CD4-positive, CD25-positive, alpha-beta regulatory T cell (primary cell): ENCODE measurements around the gene SLIT2. TPM values are rescaled to one million over a fixed set of nuclear protein-coding genes. Genes with fewer than 3 reads are reported as not detected.

Source experiments
- ATAC-seq, 2 donors: fragments of 150-1000 bp; cut with Tn5 transposase; one replicate each; pipeline ENCODE4 v1.10.0; 2021; ENCODE audit warnings: low read depth in 2 of 2, moderate number of reproducible peaks in 2 of 2, moderate library complexity in 1 of 2
- DNase-seq, 3 donors: peaks; one replicate each; pipeline versions ENCODE4 v3.0.0 to v3.0.0-alpha.2; 2012 to 2022; ENCODE audit warnings: mixed read lengths in 1 of 3
- H3K27ac ChIP-seq: one replicate; pipeline ENCODE4 v1.7.0; 2013; ENCODE audit warnings: mild to moderate bottlenecking, low read length; ENCODE audit not compliant: insufficient read depth, poor library complexity, severe bottlenecking
- H3K27me3 ChIP-seq: one replicate; pipeline ENCODE4 v1.7.0; 2013; ENCODE audit warnings: low read length; ENCODE audit not compliant: control insufficient read depth, insufficient read depth
- H3K36me3 ChIP-seq: one replicate; pipeline ENCODE4 v1.7.0; 2013; ENCODE audit warnings: mild to moderate bottlenecking, low read length, moderate library complexity; ENCODE audit not compliant: control insufficient read depth, insufficient read depth
- H3K4me1 ChIP-seq: 2 replicates; pipeline ENCODE4 v1.7.0; 2013; ENCODE audit warnings: mild to moderate bottlenecking, low read length; ENCODE audit not compliant: insufficient read depth, control insufficient read depth, poor library complexity, severe bottlenecking
- H3K4me3 ChIP-seq: one replicate; pipeline ENCODE4 v1.7.0; 2013; ENCODE audit warnings: low read depth, mild to moderate bottlenecking, low read length, moderate library complexity
- H3K9me3 ChIP-seq, 2 experiments: 1 replicate in 1 of 2; 2 replicates in 1 of 2; pipeline ENCODE4 v1.7.0; 2013; ENCODE audit warnings: low read length in 2 of 2, mild to moderate bottlenecking in 1 of 2, moderate library complexity in 1 of 2; ENCODE audit not compliant: control insufficient read depth in 2 of 2
- H3K27ac Mint-ChIP-seq, 3 donors: one replicate each; pipeline ENCODE4 v1.8.0; 2020 to 2022; ENCODE audit warnings: mild to moderate bottlenecking in 3 of 3, mixed read lengths in 3 of 3, moderate library complexity in 2 of 3
- H3K27me3 Mint-ChIP-seq: one replicate; pipeline ENCODE4 v1.8.0; 2022; ENCODE audit warnings: mild to moderate bottlenecking, mixed read lengths
- H3K36me3 Mint-ChIP-seq: one replicate; pipeline ENCODE4 v1.8.0; 2020; ENCODE audit warnings: mixed read lengths
- H3K4me1 Mint-ChIP-seq, 4 donors: one replicate each; pipeline ENCODE4 v1.8.0; 2020 to 2022; ENCODE audit warnings: mixed read lengths in 4 of 4, mild to moderate bottlenecking in 1 of 4
- H3K4me3 Mint-ChIP-seq, 4 donors: one replicate each; pipeline ENCODE4 v1.8.0; 2020 to 2022; ENCODE audit warnings: mild to moderate bottlenecking in 4 of 4, mixed read lengths in 4 of 4, moderate library complexity in 3 of 4
- H3K9me3 Mint-ChIP-seq, 7 donors: one replicate each; pipeline ENCODE4 v1.8.0; 2020 to 2022; ENCODE audit warnings: mixed read lengths in 7 of 7, mild to moderate bottlenecking in 3 of 7, moderate library complexity in 2 of 7
- polyA plus RNA-seq, 4 donors: library from polyadenylated mRNA; unstranded; fragments of 300-500 nt; fragmentation: Illumina TruSeq; gene quantifications; one replicate each; pipeline ENCODE4 v1.2.3, GENCODE V29; 2021
- total RNA-seq: library from RNA; stranded (reverse); gene quantifications from one replicate; pipeline ENCODE4 v1.2.3, GENCODE V29; 2022

SLIT2 gene, protein sequence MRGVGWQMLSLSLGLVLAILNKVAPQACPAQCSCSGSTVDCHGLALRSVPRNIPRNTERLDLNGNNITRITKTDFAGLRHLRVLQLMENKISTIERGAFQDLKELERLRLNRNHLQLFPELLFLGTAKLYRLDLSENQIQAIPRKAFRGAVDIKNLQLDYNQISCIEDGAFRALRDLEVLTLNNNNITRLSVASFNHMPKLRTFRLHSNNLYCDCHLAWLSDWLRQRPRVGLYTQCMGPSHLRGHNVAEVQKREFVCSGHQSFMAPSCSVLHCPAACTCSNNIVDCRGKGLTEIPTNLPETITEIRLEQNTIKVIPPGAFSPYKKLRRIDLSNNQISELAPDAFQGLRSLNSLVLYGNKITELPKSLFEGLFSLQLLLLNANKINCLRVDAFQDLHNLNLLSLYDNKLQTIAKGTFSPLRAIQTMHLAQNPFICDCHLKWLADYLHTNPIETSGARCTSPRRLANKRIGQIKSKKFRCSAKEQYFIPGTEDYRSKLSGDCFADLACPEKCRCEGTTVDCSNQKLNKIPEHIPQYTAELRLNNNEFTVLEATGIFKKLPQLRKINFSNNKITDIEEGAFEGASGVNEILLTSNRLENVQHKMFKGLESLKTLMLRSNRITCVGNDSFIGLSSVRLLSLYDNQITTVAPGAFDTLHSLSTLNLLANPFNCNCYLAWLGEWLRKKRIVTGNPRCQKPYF (N-terminal part only)
- total RNA-seq = not detected
- not detected for polyA plus RNA-seq

DNA sequence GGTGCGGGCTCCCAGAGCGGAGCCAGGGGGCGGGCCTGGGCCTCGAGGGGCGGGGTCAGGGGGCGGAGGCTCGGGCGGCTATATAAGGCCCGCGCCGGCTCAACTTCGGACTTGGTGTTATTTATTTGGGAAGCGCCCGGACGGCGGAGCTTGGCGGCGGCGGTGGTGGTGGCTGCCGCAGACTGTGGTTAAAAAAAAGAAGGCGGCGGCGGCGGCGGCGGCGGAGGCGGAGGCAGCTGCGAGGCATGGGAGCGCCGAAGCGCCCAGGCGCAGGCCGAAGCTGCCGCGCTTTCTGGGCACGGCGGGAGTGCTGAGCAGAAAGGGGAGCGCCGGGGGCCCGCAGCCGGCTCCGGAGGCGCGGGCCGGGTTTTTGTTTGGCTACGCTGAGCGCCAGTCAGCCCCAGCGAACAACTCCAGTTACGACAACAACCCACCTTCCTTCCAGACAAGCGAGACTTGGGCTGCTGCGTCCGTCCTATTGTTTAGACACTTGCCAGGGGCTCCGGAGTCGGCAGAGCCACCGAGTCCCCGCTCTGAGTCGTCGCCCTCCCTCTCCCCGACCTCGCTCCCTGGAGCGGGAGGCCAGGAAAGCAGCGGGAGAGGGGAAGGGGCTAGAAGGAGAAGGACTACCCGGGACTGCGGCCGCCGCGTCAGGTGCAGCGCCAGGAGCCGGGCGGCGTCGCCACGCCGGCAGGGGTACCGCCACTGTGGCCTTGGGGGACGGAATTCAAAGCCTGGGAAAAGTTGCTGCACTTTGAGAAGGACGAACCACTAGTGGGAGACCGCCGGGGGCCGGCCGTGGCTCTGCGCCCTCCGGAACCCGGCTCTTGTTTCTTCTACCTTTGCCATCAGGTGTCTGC is at the start of gene SLIT2:
TSS of gene SLIT2 (plus strand) at position 110 of the 860 bp plus-strand sequence. CDS start 1,911 bp downstream, outside the sequence.
- peaks cover 11% of the 10 kb centered on the region for H3K27me3 Mint-ChIP-seq
- peaks cover 0 to 3% (median 1%) of the 10 kb centered on the region in 4 donors for H3K4me1 Mint-ChIP-seq
- no peaks in the 10 kb centered on the region for H3K36me3 Mint-ChIP-seq
- peaks cover 0 to 5% of the 10 kb centered on the region in 2 experiments for H3K9me3 ChIP-seq
- H3K9me3 Mint-ChIP-seq = peaks cover 0 to 9% (median 0%) of the 10 kb centered on the region in 7 donors
- peak within 1 kb of the TSS in 1 of 4 donors; percentile 38 for H3K4me3 Mint-ChIP-seq
- H3K27me3 ChIP-seq = no peaks in the 10 kb centered on the region
- no peaks in the 10 kb centered on the region for H3K4me1 ChIP-seq
- H3K27ac ChIP-seq = no peak within 1 kb of the TSS
- DNase-seq (no peak), ATAC-seq (no peak)
- H3K4me3 ChIP-seq = no peak within 1 kb of the TSS
- no peaks in the 10 kb centered on the region for H3K36me3 ChIP-seq
- no peak within 1 kb of the TSS for H3K27ac Mint-ChIP-seq

DNA sequence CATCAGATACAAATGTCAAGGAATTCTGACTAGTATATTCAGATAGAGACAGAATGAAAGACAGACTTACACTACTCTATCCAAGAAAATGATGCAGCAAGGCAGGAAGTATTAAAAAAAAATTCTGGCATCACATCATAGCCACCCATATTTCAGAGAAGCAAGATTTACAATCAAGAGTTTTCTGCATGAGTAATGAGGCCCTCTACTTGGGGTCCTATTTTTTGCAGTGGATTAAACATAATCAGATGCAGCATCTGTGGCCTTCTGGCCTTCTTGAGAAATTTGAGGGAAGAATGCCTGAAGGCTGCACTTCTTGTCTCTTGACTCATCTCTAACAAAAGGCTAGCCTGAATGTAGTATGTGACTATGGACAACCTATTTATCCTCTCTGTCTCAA is 48.2 kb upstream of the SLIT2 start:
- H3K27ac Mint-ChIP-seq = no peak overlapping the region
- H3K4me1 Mint-ChIP-seq = no peaks in the 10 kb centered on the region
- no peaks in the 10 kb centered on the region for H3K36me3 Mint-ChIP-seq

DNA sequence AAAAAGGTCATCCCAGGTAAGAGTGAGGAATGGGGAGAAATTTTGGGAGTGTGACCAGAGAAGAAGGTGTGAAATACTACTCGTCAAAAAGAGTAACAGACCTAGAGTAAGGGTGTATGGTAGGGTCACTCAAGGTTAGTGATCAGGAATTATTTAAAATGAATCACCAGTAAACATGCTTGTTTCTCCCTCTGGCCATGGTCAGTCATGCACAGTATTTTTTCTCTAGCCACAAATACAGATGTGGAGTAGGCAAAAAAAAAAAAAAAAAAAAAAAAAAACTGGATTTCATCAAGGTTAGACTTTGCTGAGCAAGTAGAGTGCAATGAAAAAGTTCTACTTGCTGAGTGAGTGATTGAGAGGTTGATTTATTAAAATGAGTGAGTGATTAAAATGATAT is 34.2 kb upstream of the SLIT2 start:
- no peak overlapping the region for H3K4me3 Mint-ChIP-seq
- H3K36me3 Mint-ChIP-seq = no peaks in the 10 kb centered on the region

More for the DNA sequence above, 48.2 kb upstream of the SLIT2 start:
- no peak overlapping the region for H3K27ac ChIP-seq
- DNase-seq = no peak
- H3K4me1 ChIP-seq = no peaks in the 10 kb centered on the region
- H3K27me3 Mint-ChIP-seq = no peaks in the 10 kb centered on the region
- no peaks in the 10 kb centered on the region for H3K36me3 ChIP-seq
- H3K9me3 Mint-ChIP-seq = peaks cover 0 to 22% (median 2%) of the 10 kb centered on the region in 7 donors
- H3K4me3 Mint-ChIP-seq = no peak overlapping the region
- H3K27me3 ChIP-seq = no peaks in the 10 kb centered on the region
- H3K9me3 ChIP-seq = peaks cover 2 to 11% of the 10 kb centered on the region in 2 experiments
- ATAC-seq = no peak
- no peak overlapping the region for H3K4me3 ChIP-seq

DNA sequence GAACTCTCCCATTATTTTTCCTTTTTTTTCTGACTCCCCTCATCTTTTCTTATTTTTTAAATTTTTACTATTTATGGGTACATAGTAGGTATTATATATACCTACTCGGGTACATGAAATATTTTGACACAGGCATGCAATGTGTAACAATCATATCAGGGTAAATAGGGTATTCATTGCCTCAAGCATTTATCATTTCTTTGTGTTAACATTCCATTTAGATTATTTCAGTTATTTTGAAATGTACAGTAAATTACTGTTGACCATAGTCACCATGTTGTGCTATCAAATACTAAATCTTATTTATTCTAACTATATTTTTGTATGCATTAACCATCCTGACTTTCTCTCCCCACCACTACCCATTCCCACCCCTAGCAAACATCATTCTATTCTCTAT is 33.8 kb upstream of the SLIT2 start:
- H3K27ac Mint-ChIP-seq = no peak overlapping the region
- Histone ChIP-seq H3K27me3 (no peaks in the 10 kb centered on the region), H3K27ac (no peak overlapping the region), H3K36me3 (no peaks in the 10 kb centered on the region), H3K4me3 (no peak overlapping the region), H3K9me3 (no peaks in the 10 kb centered on the region), H3K4me1 (no peaks in the 10 kb centered on the region)
- no peaks in the 10 kb centered on the region for H3K36me3 Mint-ChIP-seq
- DNase-seq (no peak), ATAC-seq (no peak)
- H3K9me3 Mint-ChIP-seq = peaks cover 0 to 14% (median 5%) of the 10 kb centered on the region in 7 donors
- H3K4me1 Mint-ChIP-seq = no peaks in the 10 kb centered on the region
- no peak overlapping the region for H3K4me3 Mint-ChIP-seq
- H3K27me3 Mint-ChIP-seq = no peaks in the 10 kb centered on the region

More for the DNA sequence above, 34.2 kb upstream of the SLIT2 start:
- H3K9me3 Mint-ChIP-seq = peaks cover 0 to 12% (median 3%) of the 10 kb centered on the region in 7 donors
- Histone ChIP-seq H3K27ac (no peak overlapping the region), H3K4me1 (no peaks in the 10 kb centered on the region), H3K27me3 (no peaks in the 10 kb centered on the region), H3K4me3 (no peak overlapping the region), H3K36me3 (no peaks in the 10 kb centered on the region), H3K9me3 (no peaks in the 10 kb centered on the region)
- H3K27ac Mint-ChIP-seq = no peak overlapping the region
- no peaks in the 10 kb centered on the region for H3K4me1 Mint-ChIP-seq
- DNase-seq = no peak
- ATAC-seq = no peak
- H3K27me3 Mint-ChIP-seq = no peaks in the 10 kb centered on the region

DNA sequence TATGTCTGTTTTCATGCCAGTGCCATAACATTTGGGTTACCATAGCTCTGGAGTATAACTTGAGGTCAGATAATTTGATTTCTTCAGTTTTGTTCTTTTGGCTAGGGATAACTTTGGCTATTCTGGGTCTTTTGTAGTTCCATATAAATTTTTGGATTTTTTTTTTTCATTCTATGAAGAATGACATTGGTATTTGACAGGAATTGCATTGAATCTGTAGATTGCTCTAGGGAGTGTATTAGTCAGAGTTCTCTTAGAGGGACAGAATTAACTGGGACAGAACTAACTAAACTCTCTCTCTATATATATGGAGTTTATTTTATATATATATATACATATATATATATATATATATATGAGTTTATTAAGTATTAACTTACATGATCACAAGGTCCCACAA is 32.2 kb upstream of the SLIT2 start:
- no peaks in the 10 kb centered on the region for H3K27me3 ChIP-seq
- no peaks in the 10 kb centered on the region for H3K9me3 ChIP-seq
- Mint-ChIP-seq H3K4me1 (no peaks in the 10 kb centered on the region), H3K9me3 (peaks cover 0 to 25% (median 6%) of the 10 kb centered on the region in 7 donors), H3K27ac (no peak overlapping the region), H3K4me3 (no peak overlapping the region), H3K36me3 (no peaks in the 10 kb centered on the region), H3K27me3 (no peaks in the 10 kb centered on the region)
- no peaks in the 10 kb centered on the region for H3K36me3 ChIP-seq
- ATAC-seq (no peak), DNase-seq (no peak)
- H3K4me3 ChIP-seq = no peak overlapping the region
- H3K4me1 ChIP-seq = no peaks in the 10 kb centered on the region
- no peak overlapping the region for H3K27ac ChIP-seq

DNA sequence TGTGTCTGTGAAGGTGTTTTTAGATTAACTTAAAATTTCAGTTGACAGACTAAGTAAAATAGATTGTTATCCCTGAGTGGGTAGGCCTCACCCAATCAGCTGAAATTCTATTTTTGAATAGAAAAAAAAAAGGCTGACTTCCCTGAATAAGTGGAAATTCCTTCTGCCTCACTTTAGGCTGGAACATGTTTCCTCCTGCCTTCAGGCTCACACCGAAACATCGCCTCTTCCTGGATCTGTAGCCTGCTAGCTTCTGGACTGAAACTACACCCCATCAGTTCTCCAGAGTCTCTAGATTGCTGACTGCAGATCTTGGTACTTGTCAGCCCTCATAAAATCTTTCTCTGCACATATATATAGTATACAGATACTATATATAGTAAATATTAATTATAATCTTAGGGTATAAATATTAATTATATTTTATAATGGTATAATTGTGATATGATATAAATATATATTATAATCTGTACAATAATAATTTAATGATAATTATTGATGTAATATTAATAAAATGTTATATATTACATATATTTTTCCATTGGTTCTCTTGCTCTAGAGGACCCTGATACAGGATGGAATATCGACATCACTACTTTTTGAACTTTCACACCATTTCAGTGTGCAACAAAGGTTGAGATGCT is 13.7 kb upstream of the SLIT2 start:
- Histone ChIP-seq H3K27me3 (no peaks in the 10 kb centered on the region), H3K9me3 (no peaks in the 10 kb centered on the region), H3K4me3 (no peak overlapping the region), H3K27ac (no peak overlapping the region), H3K4me1 (no peaks in the 10 kb centered on the region), H3K36me3 (no peaks in the 10 kb centered on the region)
- H3K36me3 Mint-ChIP-seq = no peaks in the 10 kb centered on the region
- H3K4me3 Mint-ChIP-seq = no peak overlapping the region
- DNase-seq = no peak
- no peak overlapping the region for H3K27ac Mint-ChIP-seq
- ATAC-seq = no peak
- H3K9me3 Mint-ChIP-seq = peaks cover 2 to 16% (median 7%) of the 10 kb centered on the region in 7 donors
- no peaks in the 10 kb centered on the region for H3K27me3 Mint-ChIP-seq
- H3K4me1 Mint-ChIP-seq = no peaks in the 10 kb centered on the region

DNA sequence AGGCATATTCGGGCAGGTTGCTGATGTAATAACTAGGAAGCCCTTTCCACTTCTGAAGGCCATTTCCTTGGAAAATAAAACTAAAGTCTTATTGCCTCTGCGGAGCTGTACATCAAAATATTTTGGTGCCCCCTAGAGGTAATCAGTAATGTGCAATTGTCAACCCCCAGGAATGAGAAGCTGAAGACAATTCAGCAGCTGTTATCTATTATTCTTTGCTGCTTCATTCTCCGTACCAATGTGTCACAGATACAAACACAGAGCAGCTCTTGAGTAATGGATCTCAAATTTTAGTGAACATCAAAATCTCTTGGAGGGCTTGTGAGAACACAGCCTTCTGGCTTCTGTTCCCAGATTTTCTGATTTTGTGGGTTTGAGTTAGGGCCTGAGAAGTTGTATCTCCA is 3.5 kb upstream of the SLIT2 start:
- no peaks in the 10 kb centered on the region for H3K4me1 ChIP-seq
- no peak overlapping the region for H3K27ac Mint-ChIP-seq
- H3K36me3 ChIP-seq = no peaks in the 10 kb centered on the region
- peaks cover 0 to 3% (median 1%) of the 10 kb centered on the region in 4 donors for H3K4me1 Mint-ChIP-seq
- no peak for DNase-seq
- H3K27me3 ChIP-seq = no peaks in the 10 kb centered on the region
- H3K27ac ChIP-seq = no peak overlapping the region
- H3K9me3 ChIP-seq = no peaks in the 10 kb centered on the region
- H3K4me3 ChIP-seq = no peak overlapping the region
- no peaks in the 10 kb centered on the region for H3K36me3 Mint-ChIP-seq
- H3K27me3 Mint-ChIP-seq = peaks cover 11% of the 10 kb centered on the region
- no peak for ATAC-seq
- no peak overlapping the region for H3K4me3 Mint-ChIP-seq
- H3K9me3 Mint-ChIP-seq = peaks cover 0 to 11% (median 3%) of the 10 kb centered on the region in 7 donors
